Activated B cell treated with CpG ODN at 0.5 μM for 24 hours (primary cell): ENCODE measurements around the gene MYH11. TPM values are rescaled to one million over a fixed set of nuclear protein-coding genes. Genes with fewer than 3 reads are reported as not detected.
"Not testable (repeated sequence)": the region's sequence is repeated elsewhere in the genome, so short reads cannot be mapped to it uniquely, and the experiment has no call there.

Source experiments
- ATAC-seq: fragments of 200-7000 bp; cut with Tn5 transposase; one replicate; pipeline ENCODE4 v1.10.0; 2021; ENCODE audit warnings: low read depth, mild to moderate bottlenecking, moderate library complexity
- CTCF ChIA-PET: fragments of 350-600 bp; sonication (Branson Sonifier 250); formaldehyde crosslinking; loops from one replicate; lab custom pipeline; 2021; ENCODE audit warnings: antibody characterized with exemption; lab: Charles Lee
- POLR2A ChIA-PET: fragments of 350-600 bp; sonication (Branson Sonifier 250); formaldehyde crosslinking; loops from one replicate; lab custom pipeline; 2021; ENCODE audit warnings: antibody characterized with exemption; lab: Charles Lee
- DNase-seq: peaks from one replicate; pipeline ENCODE4 v3.0.0; 2022
- H3K27ac Mint-ChIP-seq: one replicate; pipeline ENCODE4 v1.8.0; 2020; ENCODE audit warnings: mixed read lengths
- H3K27me3 Mint-ChIP-seq: one replicate; pipeline ENCODE4 v1.8.0; 2021; ENCODE audit warnings: mixed read lengths
- H3K36me3 Mint-ChIP-seq: one replicate; pipeline ENCODE4 v1.8.0; 2021; ENCODE audit warnings: low read depth, mixed read lengths
- H3K4me1 Mint-ChIP-seq: one replicate; pipeline ENCODE4 v1.8.0; 2021; ENCODE audit warnings: mixed read lengths
- H3K4me3 Mint-ChIP-seq: one replicate; pipeline ENCODE4 v1.8.0; 2020; ENCODE audit warnings: mild to moderate bottlenecking, mixed read lengths
- H3K9me3 Mint-ChIP-seq: one replicate; pipeline ENCODE4 v1.8.0; 2020; ENCODE audit warnings: mixed read lengths
- intact Hi-C: fragments of 100-400 bp; cut with micrococcal nuclease; formaldehyde crosslinking; loops from one replicate; pipeline ENCODE4 v1.15.1; 2024
- total RNA-seq: library from RNA; stranded (reverse); gene quantifications from 2 replicates; pipeline ENCODE4 v1.2.3, GENCODE V29; 2022
- TF ChIP-seq, protein P1 (sequence below): fragments of 200-600 bp; IDR thresholded peaks from one replicate; pipeline ENCODE4 v1.8.0; 2022; ENCODE audit warnings: antibody characterized with exemption, mild to moderate bottlenecking

The MYH11 gene
- total RNA-seq, 1 donor from 2014 or later = 0.58 TPM

DNA sequence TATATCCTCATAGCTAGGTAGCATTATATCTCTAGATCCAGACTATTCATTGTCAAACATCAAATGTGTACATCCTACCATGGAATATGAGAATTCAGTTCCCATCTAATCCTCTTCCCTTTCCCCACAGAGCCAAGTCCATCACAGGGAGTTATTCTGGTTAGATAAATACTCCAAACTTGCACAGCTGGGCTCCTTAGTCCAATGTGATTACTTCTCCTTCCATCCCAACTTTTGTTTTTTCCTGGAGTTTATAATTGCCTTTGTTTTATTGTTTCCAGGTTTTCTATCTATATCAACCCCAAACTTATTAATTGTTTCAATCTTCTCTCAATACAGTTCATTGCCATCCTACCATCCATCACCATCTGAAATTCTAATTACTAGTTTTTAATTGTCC lies 59.9 kb downstream of the MYH11 start:
- TF ChIP-seq, protein P1, sequence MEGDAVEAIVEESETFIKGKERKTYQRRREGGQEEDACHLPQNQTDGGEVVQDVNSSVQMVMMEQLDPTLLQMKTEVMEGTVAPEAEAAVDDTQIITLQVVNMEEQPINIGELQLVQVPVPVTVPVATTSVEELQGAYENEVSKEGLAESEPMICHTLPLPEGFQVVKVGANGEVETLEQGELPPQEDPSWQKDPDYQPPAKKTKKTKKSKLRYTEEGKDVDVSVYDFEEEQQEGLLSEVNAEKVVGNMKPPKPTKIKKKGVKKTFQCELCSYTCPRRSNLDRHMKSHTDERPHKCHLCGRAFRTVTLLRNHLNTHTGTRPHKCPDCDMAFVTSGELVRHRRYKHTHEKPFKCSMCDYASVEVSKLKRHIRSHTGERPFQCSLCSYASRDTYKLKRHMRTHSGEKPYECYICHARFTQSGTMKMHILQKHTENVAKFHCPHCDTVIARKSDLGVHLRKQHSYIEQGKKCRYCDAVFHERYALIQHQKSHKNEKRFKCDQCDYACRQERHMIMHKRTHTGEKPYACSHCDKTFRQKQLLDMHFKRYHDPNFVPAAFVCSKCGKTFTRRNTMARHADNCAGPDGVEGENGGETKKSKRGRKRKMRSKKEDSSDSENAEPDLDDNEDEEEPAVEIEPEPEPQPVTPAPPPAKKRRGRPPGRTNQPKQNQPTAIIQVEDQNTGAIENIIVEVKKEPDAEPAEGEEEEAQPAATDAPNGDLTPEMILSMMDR = no peak
- intact Hi-C loops = no loop called here
- Mint-ChIP-seq H3K4me1 (peaks cover 5% of the 10 kb centered on the region), H3K36me3 (no peaks in the 10 kb centered on the region), H3K4me3 (no peak overlapping the region), H3K27me3 (peaks cover 5% of the 10 kb centered on the region), H3K27ac (no peak overlapping the region), H3K9me3 (peaks cover 8% of the 10 kb centered on the region)
- CTCF ChIA-PET = no interaction called here
- ATAC-seq = no peak
- no peak for DNase-seq
- POLR2A ChIA-PET = no interaction called here

DNA sequence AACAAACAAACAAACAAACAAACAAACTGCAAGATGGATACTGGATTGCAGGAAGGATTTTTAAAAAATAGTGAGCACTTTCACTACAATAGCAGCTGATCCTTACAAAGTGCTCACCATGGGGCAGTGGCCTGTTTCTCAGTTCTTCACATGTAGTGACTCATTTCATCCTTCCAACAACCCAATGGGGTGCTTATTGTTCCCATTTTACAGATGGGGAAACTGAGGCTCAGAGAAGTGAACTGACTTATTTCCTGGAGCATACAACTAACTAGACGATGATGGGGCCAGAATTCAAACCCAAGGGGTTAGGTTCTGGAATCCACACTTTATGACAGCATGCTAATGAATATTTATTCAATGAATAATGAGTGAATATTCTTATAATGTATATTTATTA lies 61.2 kb downstream of the MYH11 start:
- Mint-ChIP-seq H3K4me3 (no peak overlapping the region), H3K27ac (no peak overlapping the region), H3K9me3 (peaks cover 8% of the 10 kb centered on the region), H3K4me1 (peaks cover 5% of the 10 kb centered on the region), H3K36me3 (no peaks in the 10 kb centered on the region), H3K27me3 (peaks cover 5% of the 10 kb centered on the region)
- intact Hi-C loops = no loop called here
- DNase-seq (no peak), ATAC-seq (no peak)
- ChIA-PET CTCF (no interaction called here), POLR2A (no interaction called here)
- TF ChIP-seq, protein P1 = no peak

DNA sequence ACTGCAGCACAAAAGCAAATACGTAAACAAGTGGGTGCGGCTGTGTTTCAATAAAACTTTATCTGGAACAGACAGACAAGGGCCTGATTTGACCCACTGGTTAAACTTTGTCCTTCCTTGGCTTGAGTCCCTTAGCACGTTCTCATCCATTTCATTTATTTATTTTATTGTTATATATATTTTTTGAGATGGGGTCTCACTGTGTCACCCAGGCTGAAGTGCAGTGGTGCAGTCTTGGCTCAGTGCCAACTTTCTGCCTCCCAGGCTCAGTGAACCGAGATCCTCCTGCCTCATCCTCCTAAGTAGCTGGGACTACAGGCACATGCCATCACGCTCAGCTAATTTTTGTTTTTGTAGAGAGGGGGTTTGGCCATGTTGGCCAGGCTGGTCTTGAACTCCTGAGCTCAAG lies 64.3 kb downstream of the MYH11 start:
- DNase-seq = no peak
- POLR2A ChIA-PET = no interaction called here

DNA sequence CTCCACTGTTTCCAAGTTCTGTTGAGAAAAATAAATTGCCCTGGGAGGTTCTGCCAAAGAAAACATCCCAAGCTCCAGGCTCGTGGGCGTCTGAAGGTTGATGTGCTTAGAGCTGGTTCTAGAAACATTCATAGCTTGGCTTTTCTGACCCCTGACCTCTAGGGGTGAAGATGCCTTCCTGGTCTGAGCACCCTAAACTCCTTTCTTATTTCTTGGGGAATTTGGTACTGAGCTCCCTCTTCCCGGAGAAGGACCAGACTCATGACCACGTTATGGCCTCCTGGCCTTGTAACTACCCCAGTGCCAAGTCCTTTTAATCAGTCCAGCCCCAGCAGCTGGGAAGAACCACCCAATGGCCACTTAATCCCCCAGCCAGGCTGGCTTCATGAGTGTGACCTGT lies 66.4 kb downstream of the MYH11 start:
- Mint-ChIP-seq H3K27me3 (no peaks in the 10 kb centered on the region), H3K9me3 (no peaks in the 10 kb centered on the region), H3K36me3 (no peaks in the 10 kb centered on the region), H3K4me3 (no peak overlapping the region), H3K27ac (no peak overlapping the region), H3K4me1 (peaks cover 5% of the 10 kb centered on the region)
- ATAC-seq (no peak), DNase-seq (no peak)
- TF ChIP-seq, protein P1 = no peak
- ChIA-PET POLR2A (no interaction called here), CTCF (no interaction called here)
- intact Hi-C loops = no loop called here

More for the DNA sequence above, 64.3 kb downstream of the MYH11 start:
- CTCF ChIA-PET = no interaction called here
- H3K27me3 Mint-ChIP-seq = peaks cover 5% of the 10 kb centered on the region
- H3K4me1 Mint-ChIP-seq = peaks cover 5% of the 10 kb centered on the region
- TF ChIP-seq, protein P1 = no peak
- H3K27ac Mint-ChIP-seq = no peak overlapping the region
- no peak overlapping the region for H3K4me3 Mint-ChIP-seq
- H3K9me3 Mint-ChIP-seq = peaks cover 8% of the 10 kb centered on the region
- intact Hi-C loops = no loop called here
- ATAC-seq = no peak
- no peaks in the 10 kb centered on the region for H3K36me3 Mint-ChIP-seq

DNA sequence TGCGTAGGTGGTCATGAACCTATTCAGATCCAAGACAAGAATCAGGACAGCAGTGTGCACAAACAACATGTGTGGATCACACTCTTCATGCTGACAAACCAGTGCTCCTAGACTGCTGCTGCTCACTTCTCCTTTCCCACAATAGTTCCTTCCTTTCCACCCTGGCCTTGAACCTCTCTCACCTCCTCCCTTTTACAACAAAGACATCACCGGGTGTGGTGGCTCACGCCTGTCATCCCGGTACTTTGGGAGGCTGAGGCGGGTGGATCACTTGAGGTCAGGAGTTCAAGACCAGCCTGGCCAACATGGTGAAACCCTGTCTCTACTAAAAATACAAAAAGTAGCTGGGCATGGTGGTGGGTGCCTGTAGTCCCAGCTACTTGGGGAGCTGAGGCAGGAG lies 67.0 kb downstream of the MYH11 start:
- H3K27ac Mint-ChIP-seq, intact Hi-C loops, H3K27me3 Mint-ChIP-seq, DNase-seq, ATAC-seq, H3K9me3 Mint-ChIP-seq, H3K4me1 Mint-ChIP-seq, H3K4me3 Mint-ChIP-seq, H3K36me3 Mint-ChIP-seq, POLR2A ChIA-PET, CTCF ChIA-PET: not testable (repeated sequence)

DNA sequence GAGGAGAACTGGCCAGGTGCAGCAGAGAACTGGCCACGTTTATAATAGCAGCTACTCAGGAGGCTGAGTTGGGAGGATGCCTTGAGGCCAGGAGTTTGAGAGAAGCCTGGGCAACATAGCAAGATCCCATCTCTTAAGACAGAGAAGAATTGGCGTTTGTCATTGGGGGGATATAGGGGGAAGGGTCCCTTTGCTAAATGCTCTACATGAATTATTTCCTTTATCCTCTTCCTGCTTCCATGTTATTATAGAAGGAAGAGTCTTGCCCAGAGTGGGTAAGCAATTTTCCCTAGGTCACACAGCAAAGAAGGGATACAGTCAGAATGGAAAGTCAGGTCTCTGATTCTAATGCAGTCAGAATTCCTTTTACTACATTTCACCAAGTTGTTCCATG lies 68.0 kb downstream of the MYH11 start:
- no peaks in the 10 kb centered on the region for H3K27me3 Mint-ChIP-seq
- no peak overlapping the region for H3K27ac Mint-ChIP-seq
- ATAC-seq = no peak
- no peaks in the 10 kb centered on the region for H3K36me3 Mint-ChIP-seq
- H3K9me3 Mint-ChIP-seq = no peaks in the 10 kb centered on the region
- intact Hi-C loops = no loop called here
- TF ChIP-seq, protein P1 = no peak
- H3K4me3 Mint-ChIP-seq = no peak overlapping the region
- POLR2A ChIA-PET = interaction anchor here (0.7 kb wide), 1 partner anchor 397 kb away, joined by 3 read pairs; no protein-coding TSS in a partner anchor
- no peak for DNase-seq
- H3K4me1 Mint-ChIP-seq = peaks cover 5% of the 10 kb centered on the region
- CTCF ChIA-PET = no interaction called here
